Measurements from ENCODE around the gene SLC9A8. TPM values are rescaled to one million over a fixed set of nuclear protein-coding genes. Genes with fewer than 3 reads are reported as not detected.

SLC9A8 gene
- total and polyA plus RNA-seq, 9 of the 15 experiments (the other 6 are each of a cell fraction or from before 2014, with no cell fraction given), result 0.56 to 9.7 (median 5.0) TPM

DNA sequence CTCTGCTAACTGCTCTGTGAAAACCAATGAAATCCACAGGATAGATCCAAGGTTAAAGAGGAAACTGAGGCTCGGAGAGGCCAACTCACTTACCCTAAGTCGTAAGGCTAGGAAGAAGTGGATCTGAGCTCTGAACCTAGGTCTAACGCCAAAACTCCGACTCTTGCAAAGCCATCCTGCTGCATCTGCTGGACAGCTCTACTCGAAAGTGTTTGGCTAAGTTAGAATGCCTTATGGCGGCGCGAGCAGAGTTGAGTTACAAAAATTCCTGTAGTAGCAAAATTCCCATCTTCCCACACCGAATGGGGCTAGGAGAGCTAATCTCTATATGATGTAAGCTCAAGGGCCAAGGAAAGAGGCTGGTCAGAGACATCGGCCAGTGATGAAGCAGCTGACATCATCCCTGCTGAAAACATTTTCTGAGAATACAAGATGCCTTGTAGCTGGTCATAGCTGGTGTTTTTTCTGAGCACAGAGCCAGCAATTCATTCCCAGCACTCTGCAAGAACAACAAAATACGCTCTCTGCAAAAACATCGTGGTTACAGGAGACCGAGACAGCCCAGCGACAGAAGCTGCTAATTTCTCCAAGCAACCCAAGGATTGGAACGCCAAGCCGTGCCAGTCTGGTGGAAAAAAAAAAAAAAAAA is 100.9 kb downstream of the SLC9A8 start:
- Histone ChIP-seq H3K9me3 (replicated peaks; ENCODE audit: control insufficient read depth, insufficient read depth, low read depth, low read length) (no peaks in the 10 kb centered on the region), H3K9ac (ENCODE audit: insufficient read depth in 1 of 2, low read depth in 2 of 2, low read length in 2 of 2) (peak overlapping the region in 1 of 2 experiments; percentile 99; a peak in 1 of 4 replicates), H4K20me1 (replicated peaks; ENCODE audit: control insufficient read depth, insufficient read depth, low read length) (peaks cover 13% of the 10 kb centered on the region; the same call in 1 of the 2 replicates), H3K27ac (ENCODE audit: extremely low read depth, low read depth, low read length) (no peak overlapping the region), H3K9me1 (ENCODE audit: control insufficient read depth, insufficient read depth, low read length) (no peaks in the 10 kb centered on the region), H2AFZ (ENCODE audit: low read depth, low read length) (no peak overlapping the region), H3K27me3 (ENCODE audit: control insufficient read depth in 2 of 2, insufficient read depth in 2 of 2, low read length in 2 of 2) (no peaks in the 10 kb centered on the region), H3K79me2 (ENCODE audit: control insufficient read depth, insufficient read depth, low read length) (peaks cover 60% of the 10 kb centered on the region), H3K4me1 (replicated peaks in 1 of 2; ENCODE audit: control insufficient read depth in 2 of 2, insufficient read depth in 2 of 2, low read length in 2 of 2) (peaks cover 16 to 21% of the 10 kb centered on the region in 2 experiments; a peak in 4 of 5 replicates), H3K4me2 (ENCODE audit: insufficient read depth, low read length) (no peak overlapping the region), H3K36me3 (ENCODE audit: control insufficient read depth, insufficient read depth, low read length) (peaks cover 30% of the 10 kb centered on the region; the same call in 1 of the 3 replicates), H3K4me3 (no peak overlapping the region)
- intact Hi-C loops (cut with micrococcal nuclease) (loop anchor here (2.0 kb wide), 1 partner anchor 15 kb away; no protein-coding TSS in a partner anchor), in situ Hi-C loops (cut with MboI) (no loop called here)
- FAIRE-seq, result no peak
- POLR2A ChIA-PET, result interaction anchor here (0.9 to 3.0 kb wide), 9 partner anchors 8 to 63 kb away, joined by 3 to 16 read pairs (median 4); no protein-coding TSS in a partner anchor
- CTCF ChIA-PET (ENCODE audit: low intra/inter-chr PET ratio), result no interaction called here
- no peak for DNase-seq (ENCODE audit: extremely low read depth in 1 of 4, low spot score in 3 of 4)
- no TSS peak for BruUV-seq (replicated peaks)
- TF ChIP-seq ATF1 (CRISPR knock-in tag; IDR thresholded peaks at IDR 0.05) (no peak), ATF1 (tag; IDR thresholded peaks at IDR 0.05) (no peak)
- WGBS (ENCODE audit: insufficient coverage, low coverage, missing lambda C conversion rate), result 83% methylated on average over 14 of the region's 16 CpGs
- ATAC-seq, result no peak

DNA sequence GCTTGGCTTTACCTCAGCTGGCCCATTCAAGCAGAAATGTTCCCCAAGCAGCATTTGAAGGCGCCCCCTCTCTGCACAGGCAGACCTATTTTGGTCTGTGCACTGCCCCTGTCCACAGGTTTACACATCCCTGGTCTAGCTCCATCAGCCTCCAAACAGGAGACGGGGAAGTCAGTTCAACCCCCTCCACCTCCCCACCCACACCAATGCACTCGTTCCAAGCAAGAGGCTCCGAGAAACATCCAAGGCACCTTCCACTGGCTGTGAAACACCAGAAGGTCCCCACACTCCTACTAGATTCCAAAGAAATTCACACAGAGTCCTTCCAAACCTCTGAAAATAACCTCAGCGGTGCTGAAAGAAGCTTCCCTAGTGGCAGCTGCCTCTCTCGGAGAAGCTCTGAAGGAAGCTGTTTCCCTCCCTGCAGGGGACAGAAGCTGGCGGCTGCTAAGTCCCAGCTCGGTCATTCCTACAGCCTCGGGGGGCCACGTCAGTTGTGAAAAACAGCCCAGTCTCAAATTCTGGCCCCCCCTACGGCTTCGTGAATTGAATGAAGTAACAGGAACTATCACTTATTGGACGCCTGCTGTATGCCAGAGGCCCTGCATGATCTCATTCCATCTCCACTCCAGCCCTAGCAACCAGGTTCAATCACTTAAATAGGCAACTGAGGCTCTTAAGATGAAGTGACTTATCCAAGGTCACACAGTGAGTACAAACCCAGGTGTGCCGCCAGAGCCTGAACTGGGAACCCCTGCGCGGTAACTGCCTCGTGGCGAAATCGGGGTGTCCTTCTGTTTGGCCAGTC is 101.9 kb downstream of the SLC9A8 start:
- 2% methylated on average over 19 of the region's 19 CpGs for WGBS (ENCODE audit: insufficient coverage, low coverage, missing lambda C conversion rate)
- DNase-seq (ENCODE audit: extremely low read depth in 1 of 4, low spot score in 3 of 4) (peak in 2 of 4 experiments; percentile 24 to 39), FAIRE-seq (peak; percentile 62), ATAC-seq (peak; percentile 14)
- H3K4me3 ChIP-seq, result peak overlapping the region; percentile 93
- BruUV-seq (replicated peaks), result TSS peak; percentile 39
- no peaks in the 10 kb centered on the region for H3K9me1 ChIP-seq (ENCODE audit: control insufficient read depth, insufficient read depth, low read length)
- peak overlapping the region; percentile 99 for H3K4me2 ChIP-seq (ENCODE audit: insufficient read depth, low read length)
- H3K79me2 ChIP-seq (ENCODE audit: control insufficient read depth, insufficient read depth, low read length), result peaks cover 57% of the 10 kb centered on the region
- intact Hi-C loops (cut with micrococcal nuclease), result loop anchor here (2.0 kb wide), 1 partner anchor 14 kb away; no protein-coding TSS in a partner anchor
- no peaks in the 10 kb centered on the region for H3K9me3 ChIP-seq (replicated peaks; ENCODE audit: control insufficient read depth, insufficient read depth, low read depth, low read length)
- peaks cover 22% of the 10 kb centered on the region; the same call in 1 of the 3 replicates for H3K36me3 ChIP-seq (ENCODE audit: control insufficient read depth, insufficient read depth, low read length)
- peak overlapping the region; percentile 95 to 99 for H3K9ac ChIP-seq (ENCODE audit: insufficient read depth in 1 of 2, low read depth in 2 of 2, low read length in 2 of 2)
- peaks cover 16 to 21% of the 10 kb centered on the region in 2 experiments; a peak in 4 of 5 replicates for H3K4me1 ChIP-seq (replicated peaks in 1 of 2; ENCODE audit: control insufficient read depth in 2 of 2, insufficient read depth in 2 of 2, low read length in 2 of 2)
- H3K27me3 ChIP-seq (ENCODE audit: control insufficient read depth in 2 of 2, insufficient read depth in 2 of 2, low read length in 2 of 2), result no peaks in the 10 kb centered on the region
- ChIA-PET CTCF (ENCODE audit: low intra/inter-chr PET ratio) (no interaction called here), POLR2A (interaction anchor here (0.5 to 3.0 kb wide), 13 partner anchors 9 to 1271 kb away, joined by 3 to 14 read pairs (median 3); no protein-coding TSS in a partner anchor)
- H2AFZ ChIP-seq (ENCODE audit: low read depth, low read length), result peak overlapping the region; percentile 100; the same call in 1 of the 2 replicates
- H3K27ac ChIP-seq (ENCODE audit: extremely low read depth, low read depth, low read length), result peak overlapping the region; percentile 100
- in situ Hi-C loops (cut with MboI), result no loop called here
- peaks cover 13% of the 10 kb centered on the region; the same call in 1 of the 2 replicates for H4K20me1 ChIP-seq (replicated peaks; ENCODE audit: control insufficient read depth, insufficient read depth, low read length)
- TF ChIP-seq, protein P1, sequence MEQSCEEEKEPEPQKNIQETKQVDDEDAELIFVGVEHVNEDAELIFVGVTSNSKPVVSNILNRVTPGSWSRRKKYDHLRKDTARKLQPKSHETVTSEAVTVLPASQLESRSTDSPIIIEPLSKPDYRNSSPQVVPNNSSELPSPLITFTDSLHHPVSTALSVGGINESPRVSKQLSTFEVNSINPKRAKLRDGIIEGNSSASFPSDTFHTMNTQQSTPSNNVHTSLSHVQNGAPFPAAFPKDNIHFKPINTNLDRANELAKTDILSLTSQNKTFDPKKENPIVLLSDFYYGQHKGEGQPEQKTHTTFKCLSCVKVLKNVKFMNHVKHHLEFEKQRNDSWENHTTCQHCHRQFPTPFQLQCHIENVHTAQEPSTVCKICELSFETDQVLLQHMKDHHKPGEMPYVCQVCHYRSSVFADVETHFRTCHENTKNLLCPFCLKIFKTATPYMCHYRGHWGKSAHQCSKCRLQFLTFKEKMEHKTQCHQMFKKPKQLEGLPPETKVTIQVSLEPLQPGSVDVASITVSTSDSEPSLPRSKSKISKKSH (CRISPR knock-in tag; IDR thresholded peaks at IDR 0.05), result no peak
- TF ChIP-seq ZKSCAN8 (CRISPR knock-in tag; IDR thresholded peaks at IDR 0.05) (peak; percentile 99), MAFK (IDR thresholded peaks at IDR 0.05; ENCODE audit: low read length) (no peak), RFX1 (IDR thresholded peaks at IDR 0.05) (peak; percentile 56), ZNF263 (CRISPR knock-in tag; IDR thresholded peaks at IDR 0.05; ENCODE audit: borderline replicate concordance) (no peak)

All from K562 (cell line).